Measurements from ENCODE around the gene ZNF784. TPM values are rescaled to one million over a fixed set of nuclear protein-coding genes. Genes with fewer than 3 reads are reported as not detected.

The ZNF784 gene
- total and polyA plus RNA-seq, 2 of the 13 experiments (the other 11 are each of a cell fraction or from before 2014, with no cell fraction given) = 4.1 to 4.2 TPM

- TF ChIP-seq MIER2 (CRISPR knock-in tag; IDR thresholded peaks at IDR 0.05) = no peak
- TF ChIP-seq, protein P1, sequence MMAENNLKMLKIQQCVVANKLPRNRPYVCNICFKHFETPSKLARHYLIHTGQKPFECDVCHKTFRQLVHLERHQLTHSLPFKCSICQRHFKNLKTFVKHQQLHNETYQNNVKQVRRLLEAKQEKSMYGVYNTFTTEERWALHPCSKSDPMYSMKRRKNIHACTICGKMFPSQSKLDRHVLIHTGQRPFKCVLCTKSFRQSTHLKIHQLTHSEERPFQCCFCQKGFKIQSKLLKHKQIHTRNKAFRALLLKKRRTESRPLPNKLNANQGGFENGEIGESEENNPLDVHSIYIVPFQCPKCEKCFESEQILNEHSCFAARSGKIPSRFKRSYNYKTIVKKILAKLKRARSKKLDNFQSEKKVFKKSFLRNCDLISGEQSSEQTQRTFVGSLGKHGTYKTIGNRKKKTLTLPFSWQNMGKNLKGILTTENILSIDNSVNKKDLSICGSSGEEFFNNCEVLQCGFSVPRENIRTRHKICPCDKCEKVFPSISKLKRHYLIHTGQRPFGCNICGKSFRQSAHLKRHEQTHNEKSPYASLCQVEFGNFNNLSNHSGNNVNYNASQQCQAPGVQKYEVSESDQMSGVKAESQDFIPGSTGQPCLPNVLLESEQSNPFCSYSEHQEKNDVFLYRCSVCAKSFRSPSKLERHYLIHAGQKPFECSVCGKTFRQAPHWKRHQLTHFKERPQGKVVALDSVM (CRISPR knock-in tag; IDR thresholded peaks at IDR 0.05) = peak; percentile 89; the same call in 1 of the 2 replicates
- TF ChIP-seq ZNF530 (CRISPR knock-in tag; IDR thresholded peaks at IDR 0.05; ENCODE audit: low read depth) = no peak
- no peak for TF ChIP-seq GTF2F1 (IDR thresholded peaks at IDR 0.05; ENCODE audit: low read length)
- TF ChIP-seq, protein P2, sequence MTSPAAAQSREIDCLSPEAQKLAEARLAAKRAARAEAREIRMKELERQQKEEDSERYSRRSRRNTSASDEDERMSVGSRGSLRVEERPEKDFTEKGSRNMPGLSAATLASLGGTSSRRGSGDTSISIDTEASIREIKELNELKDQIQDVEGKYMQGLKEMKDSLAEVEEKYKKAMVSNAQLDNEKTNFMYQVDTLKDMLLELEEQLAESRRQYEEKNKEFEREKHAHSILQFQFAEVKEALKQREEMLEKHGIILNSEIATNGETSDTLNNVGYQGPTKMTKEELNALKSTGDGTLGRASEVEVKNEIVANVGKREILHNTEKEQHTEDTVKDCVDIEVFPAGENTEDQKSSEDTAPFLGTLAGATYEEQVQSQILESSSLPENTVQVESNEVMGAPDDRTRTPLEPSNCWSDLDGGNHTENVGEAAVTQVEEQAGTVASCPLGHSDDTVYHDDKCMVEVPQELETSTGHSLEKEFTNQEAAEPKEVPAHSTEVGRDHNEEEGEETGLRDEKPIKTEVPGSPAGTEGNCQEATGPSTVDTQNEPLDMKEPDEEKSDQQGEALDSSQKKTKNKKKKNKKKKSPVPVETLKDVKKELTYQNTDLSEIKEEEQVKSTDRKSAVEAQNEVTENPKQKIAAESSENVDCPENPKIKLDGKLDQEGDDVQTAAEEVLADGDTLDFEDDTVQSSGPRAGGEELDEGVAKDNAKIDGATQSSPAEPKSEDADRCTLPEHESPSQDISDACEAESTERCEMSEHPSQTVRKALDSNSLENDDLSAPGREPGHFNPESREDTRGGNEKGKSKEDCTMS (CRISPR knock-in tag; conservative IDR thresholded peaks at IDR 0.05) = no peak
- no peak for TF ChIP-seq ZNF460 (CRISPR knock-in tag; IDR thresholded peaks at IDR 0.05; ENCODE audit: borderline replicate concordance)
- no peak for TF ChIP-seq ZNF326 (CRISPR knock-in tag; IDR thresholded peaks at IDR 0.05; ENCODE audit: borderline replicate concordance)
- TF ChIP-seq ZNF232 (CRISPR knock-in tag; IDR thresholded peaks at IDR 0.05; ENCODE audit: borderline replicate concordance) = no peak
- TF ChIP-seq KLF15 (CRISPR knock-in tag; IDR thresholded peaks at IDR 0.05; ENCODE audit: borderline replicate concordance) = no peak
- TF ChIP-seq SALL1 (CRISPR knock-in tag; IDR thresholded peaks at IDR 0.05) = peak; percentile 37; the same call in 1 of the 2 replicates
- TF ChIP-seq ZNF747 (CRISPR knock-in tag; IDR thresholded peaks at IDR 0.05; ENCODE audit: borderline replicate concordance) = no peak
- no peak for TF ChIP-seq GPBP1L1 (CRISPR knock-in tag; IDR thresholded peaks at IDR 0.05)
- TF ChIP-seq ZBTB43 (CRISPR knock-in tag; conservative IDR thresholded peaks at IDR 0.05) = no peak
- TF ChIP-seq TOPORS (CRISPR knock-in tag; IDR thresholded peaks at IDR 0.05) = no peak
- TF ChIP-seq SATB2 (CRISPR knock-in tag; IDR thresholded peaks at IDR 0.05) = no peak
- TF ChIP-seq MXI1 (IDR thresholded peaks at IDR 0.05; ENCODE audit: borderline replicate concordance, low read depth, low read length) = peak; percentile 53; the same call in 1 of the 3 replicates
- TF ChIP-seq THAP11 (CRISPR knock-in tag; IDR thresholded peaks at IDR 0.05) = no peak
- no peak for TF ChIP-seq SAFB2 (CRISPR knock-in tag; IDR thresholded peaks at IDR 0.05; ENCODE audit: borderline replicate concordance, low read depth)
- TF ChIP-seq IKZF4 (CRISPR knock-in tag; IDR thresholded peaks at IDR 0.05; ENCODE audit: borderline replicate concordance, low read depth, not compliant biosample characterization) = no peak
- TF ChIP-seq KDM2A (CRISPR knock-in tag; IDR thresholded peaks at IDR 0.05; ENCODE audit: borderline replicate concordance, low read depth) = 0 out of 2 replicates have a peak, but pooled peaks have one; percentile 49
- no peak for TF ChIP-seq CBX2 (IDR thresholded peaks at IDR 0.05; ENCODE audit: low read depth, low read length)
- no peak for TF ChIP-seq CBX2 (CRISPR knock-in tag; IDR thresholded peaks at IDR 0.05; ENCODE audit: low read depth)
Observed at GRCh38 chr19:55624109-55625003, at the start of gene ZNF784 (continued).

All from HepG2 (cell line).